GM23338 (cell line): ENCODE measurements around the gene MYO1G. TPM values are rescaled to one million over a fixed set of nuclear protein-coding genes. Genes with fewer than 3 reads are reported as not detected.

Source experiments
- ATAC-seq: fragments of 200-7000 bp; cut with Tn5 transposase; 3 replicates; pipeline ENCODE4 v1.9.1; 2020
- DNase-seq: peaks from one replicate; pipeline ENCODE4 v3.0.0-alpha.2; 2015; ENCODE audit warnings: low spot score
- H2AFZ ChIP-seq: fragments of 200-600 bp; sonication (generic); 2 replicates; pipeline ENCODE4 v1.8.0; 2016; ENCODE audit warnings: antibody characterized with exemption, mild to moderate bottlenecking, moderate library complexity
- H3F3A ChIP-seq: fragments of 200-600 bp; sonication (generic); replicated peaks from 2 replicates; pipeline ENCODE4 v1.8.0; 2017; ENCODE audit warnings: antibody characterized with exemption, mixed run types, low read depth
- H3K27ac ChIP-seq: fragments of 200-600 bp; sonication (generic); 2 replicates; pipeline ENCODE4 v1.6.1; 2016; ENCODE audit warnings: low read depth
- H3K27me3 ChIP-seq: fragments of 200-600 bp; sonication (generic); 2 replicates; pipeline ENCODE4 v1.8.0; 2016; ENCODE audit warnings: mild to moderate bottlenecking, mixed run types, moderate library complexity; ENCODE audit not compliant: insufficient read depth
- H3K36me3 ChIP-seq: fragments of 200-600 bp; sonication (generic); 2 replicates; pipeline ENCODE4 v1.8.0; 2016; ENCODE audit warnings: mild to moderate bottlenecking; ENCODE audit not compliant: insufficient read depth
- H3K4me1 ChIP-seq: fragments of 200-600 bp; sonication (generic); 2 replicates; pipeline ENCODE4 v1.8.0; 2016; ENCODE audit warnings: mild to moderate bottlenecking, moderate library complexity; ENCODE audit not compliant: insufficient read depth
- H3K4me2 ChIP-seq: fragments of 200-600 bp; sonication (generic); 2 replicates; pipeline ENCODE4 v1.7.1; 2017; ENCODE audit warnings: mixed run types
- H3K4me3 ChIP-seq: fragments of 200-600 bp; sonication (generic); 2 replicates; pipeline ENCODE4 v1.6.1; 2016; ENCODE audit warnings: mixed run types
- H3K79me2 ChIP-seq: fragments of 200-600 bp; sonication (generic); replicated peaks from 2 replicates; pipeline ENCODE4 v1.8.0; 2017; ENCODE audit warnings: mild to moderate bottlenecking; ENCODE audit not compliant: insufficient read depth
- H3K9me2 ChIP-seq: fragments of 200-600 bp; sonication (generic); 2 replicates; pipeline ENCODE4 v1.8.0; 2017; ENCODE audit not compliant: insufficient read depth
- H4K20me1 ChIP-seq: fragments of 200-600 bp; sonication (generic); replicated peaks from 2 replicates; pipeline ENCODE4 v1.8.0; 2017; ENCODE audit warnings: mild to moderate bottlenecking; ENCODE audit not compliant: insufficient read depth
- H3K27ac Mint-ChIP-seq: 2 replicates; pipeline ENCODE4 v1.8.0; 2020; ENCODE audit warnings: inconsistent platforms, mild to moderate bottlenecking, moderate library complexity, mixed read lengths
- H3K27me3 Mint-ChIP-seq: 3 replicates; pipeline ENCODE4 v1.8.0; 2022; ENCODE audit warnings: low read depth, mild to moderate bottlenecking, moderate library complexity, mixed read lengths, inconsistent platforms; ENCODE audit not compliant: insufficient read depth, poor library complexity
- H3K36me3 Mint-ChIP-seq: 3 replicates; pipeline ENCODE4 v1.8.0; 2021; ENCODE audit warnings: low read depth, mild to moderate bottlenecking, inconsistent platforms, moderate library complexity, mixed read lengths
- H3K4me1 Mint-ChIP-seq: 3 replicates; pipeline ENCODE4 v1.8.0; 2020; ENCODE audit warnings: mild to moderate bottlenecking, inconsistent platforms, mixed read lengths
- H3K4me3 Mint-ChIP-seq: 3 replicates; pipeline ENCODE4 v1.8.0; 2021; ENCODE audit warnings: moderate library complexity, mild to moderate bottlenecking, inconsistent platforms, mixed read lengths
- H3K9me3 Mint-ChIP-seq: 3 replicates; pipeline ENCODE4 v1.8.0; 2020; ENCODE audit warnings: moderate library complexity, mild to moderate bottlenecking, inconsistent platforms, mixed read lengths
- CREB1 ChIP-seq: fragments of 250-450 bp; sonication (Bioruptor Pico); IDR thresholded peaks from 2 replicates; pipeline ENCODE4 v1.5.0; 2020; ENCODE audit warnings: low read depth, mild to moderate bottlenecking, moderate library complexity
- ETS1 ChIP-seq: IDR thresholded peaks from 2 replicates; pipeline ENCODE4 v1.6.1; 2016; ENCODE audit warnings: antibody characterized with exemption
- EZH2 ChIP-seq: fragments of 200-600 bp; sonication (generic); IDR thresholded peaks from one replicate; pipeline ENCODE4 v1.8.0; 2017; ENCODE audit warnings: antibody characterized with exemption, mild to moderate bottlenecking, low read depth; ENCODE audit not compliant: unreplicated experiment
- EZH2phosphoT487 ChIP-seq: fragments of 200-600 bp; sonication (generic); IDR thresholded peaks from one replicate; pipeline ENCODE4 v1.8.1; 2018; ENCODE audit warnings: antibody characterized with exemption; ENCODE audit not compliant: unreplicated experiment
- JUNB ChIP-seq: IDR thresholded peaks from one replicate; pipeline ENCODE4 v1.6.1; 2016; ENCODE audit warnings: antibody characterized with exemption; ENCODE audit not compliant: unreplicated experiment
- NANOG ChIP-seq: IDR thresholded peaks from 2 replicates; pipeline ENCODE4 v1.6.1; 2016; ENCODE audit warnings: antibody characterized with exemption, borderline replicate concordance
- POLR2AphosphoS5 ChIP-seq: IDR thresholded peaks from 2 replicates; pipeline ENCODE4 v1.6.1; 2016; ENCODE audit warnings: antibody characterized with exemption, low read depth
- REST ChIP-seq: IDR thresholded peaks from one replicate; pipeline ENCODE4 v1.6.1; 2018; ENCODE audit warnings: antibody characterized with exemption; ENCODE audit not compliant: unreplicated experiment
- STAT1 ChIP-seq: IDR thresholded peaks from one replicate; pipeline ENCODE4 v1.6.1; 2016; ENCODE audit warnings: antibody characterized with exemption; ENCODE audit not compliant: unreplicated experiment
- ZNF114 ChIP-seq: fragments of 250-450 bp; sonication (Bioruptor Pico); IDR thresholded peaks from 2 replicates; pipeline ENCODE4 v1.5.0; 2020; ENCODE audit warnings: mild to moderate bottlenecking, moderate library complexity
- ZNF331 ChIP-seq: fragments of 250-450 bp; sonication (Bioruptor Pico); IDR thresholded peaks from 2 replicates; pipeline ENCODE4 v1.5.0; 2020; ENCODE audit warnings: low read depth, mild to moderate bottlenecking, moderate library complexity
- polyA plus RNA-seq: library from polyadenylated mRNA; unstranded; fragments of >200 nt; fragmentation: Nextera tagmentation; extraction: Ambion mirVana; gene quantifications from 2 replicates; pipeline ENCODE4 v1.2.1, GENCODE V29; 2016
- total RNA-seq: library from RNA; depleted of rRNA; stranded (reverse); fragments of >200 nt; shearing (Covaris generic); gene quantifications from 2 replicates; pipeline ENCODE4 v1.2.3, GENCODE V29; 2014
- TF ChIP-seq, protein P1 (sequence below): fragments of 250-450 bp; sonication (Bioruptor Pico); IDR thresholded peaks from 2 replicates; pipeline ENCODE4 v1.5.0; 2020; ENCODE audit warnings: mild to moderate bottlenecking, moderate library complexity
- TF ChIP-seq, protein P2 (sequence below), 2 experiments: fragments of 200-600 bp in 1 of 2; sonication (generic) in 1 of 2; conservative IDR thresholded peaks; 2 replicates each; pipeline versions ENCODE4 v1.5.1 to v1.6.1; 2016 to 2017; ENCODE audit warnings: antibody characterized with exemption in 2 of 2, low read depth in 2 of 2, mild to moderate bottlenecking in 2 of 2, moderate library complexity in 1 of 2

MYO1G gene
- total and polyA plus RNA-seq, 2 experiments from 2014 or later, result 0.10 to 0.11 TPM

DNA sequence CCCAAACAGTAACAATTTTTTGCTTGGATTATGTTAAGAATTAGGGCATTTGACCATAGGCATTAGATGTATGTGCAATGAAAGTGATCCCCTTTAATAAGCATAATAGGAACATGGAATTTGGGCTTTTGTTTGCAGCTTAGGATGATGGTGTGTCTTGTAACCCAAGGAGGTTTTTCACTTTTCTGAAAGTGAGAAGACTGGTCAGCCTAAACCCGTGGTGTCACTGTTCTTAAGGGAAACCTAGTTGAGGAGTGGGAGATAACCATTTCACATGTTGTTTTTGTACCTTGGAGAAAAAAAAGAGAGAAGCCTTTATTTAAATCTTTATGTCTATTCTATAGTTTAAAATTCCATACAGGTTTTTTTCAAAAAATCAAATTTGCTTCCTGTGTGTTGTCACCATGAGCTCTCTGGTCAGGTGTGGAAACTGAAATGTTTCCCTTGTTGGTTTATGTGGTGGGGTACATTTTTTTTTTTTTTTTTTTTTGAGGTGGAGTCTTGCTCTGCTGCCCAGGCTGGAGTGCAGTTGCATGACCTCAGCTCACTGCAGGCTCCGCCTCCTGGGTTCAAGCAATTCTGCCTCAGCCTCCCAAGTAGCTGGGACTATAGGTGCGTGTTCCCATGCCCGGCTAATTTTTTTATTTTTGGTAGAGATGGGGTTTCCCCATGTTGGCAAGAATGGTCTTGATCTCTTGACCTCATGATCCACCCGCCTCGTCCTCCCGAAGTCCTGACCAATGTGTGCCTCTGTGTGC, 28.9 kb upstream of the MYO1G start:
- no peaks in the 10 kb centered on the region for H3K9me2 ChIP-seq
- no peak overlapping the region for H2AFZ ChIP-seq
- peaks cover 5% of the 10 kb centered on the region for H3K36me3 Mint-ChIP-seq
- H3K27me3 Mint-ChIP-seq, result peaks cover 6% of the 10 kb centered on the region
- no peak for ATAC-seq
- H3F3A ChIP-seq, result no peaks in the 10 kb centered on the region
- no peak overlapping the region for H3K4me3 Mint-ChIP-seq
- peaks cover 63% of the 10 kb centered on the region for H3K79me2 ChIP-seq
- no peak overlapping the region for H3K4me2 ChIP-seq
- peaks cover 6% of the 10 kb centered on the region for H4K20me1 ChIP-seq
- H3K9me3 Mint-ChIP-seq, result no peaks in the 10 kb centered on the region
- H3K4me3 ChIP-seq, result no peak overlapping the region
- DNase-seq, result no peak
- no peaks in the 10 kb centered on the region for H3K4me1 Mint-ChIP-seq
- TF ChIP-seq ETS1, result no peak
- TF ChIP-seq, protein P1, sequence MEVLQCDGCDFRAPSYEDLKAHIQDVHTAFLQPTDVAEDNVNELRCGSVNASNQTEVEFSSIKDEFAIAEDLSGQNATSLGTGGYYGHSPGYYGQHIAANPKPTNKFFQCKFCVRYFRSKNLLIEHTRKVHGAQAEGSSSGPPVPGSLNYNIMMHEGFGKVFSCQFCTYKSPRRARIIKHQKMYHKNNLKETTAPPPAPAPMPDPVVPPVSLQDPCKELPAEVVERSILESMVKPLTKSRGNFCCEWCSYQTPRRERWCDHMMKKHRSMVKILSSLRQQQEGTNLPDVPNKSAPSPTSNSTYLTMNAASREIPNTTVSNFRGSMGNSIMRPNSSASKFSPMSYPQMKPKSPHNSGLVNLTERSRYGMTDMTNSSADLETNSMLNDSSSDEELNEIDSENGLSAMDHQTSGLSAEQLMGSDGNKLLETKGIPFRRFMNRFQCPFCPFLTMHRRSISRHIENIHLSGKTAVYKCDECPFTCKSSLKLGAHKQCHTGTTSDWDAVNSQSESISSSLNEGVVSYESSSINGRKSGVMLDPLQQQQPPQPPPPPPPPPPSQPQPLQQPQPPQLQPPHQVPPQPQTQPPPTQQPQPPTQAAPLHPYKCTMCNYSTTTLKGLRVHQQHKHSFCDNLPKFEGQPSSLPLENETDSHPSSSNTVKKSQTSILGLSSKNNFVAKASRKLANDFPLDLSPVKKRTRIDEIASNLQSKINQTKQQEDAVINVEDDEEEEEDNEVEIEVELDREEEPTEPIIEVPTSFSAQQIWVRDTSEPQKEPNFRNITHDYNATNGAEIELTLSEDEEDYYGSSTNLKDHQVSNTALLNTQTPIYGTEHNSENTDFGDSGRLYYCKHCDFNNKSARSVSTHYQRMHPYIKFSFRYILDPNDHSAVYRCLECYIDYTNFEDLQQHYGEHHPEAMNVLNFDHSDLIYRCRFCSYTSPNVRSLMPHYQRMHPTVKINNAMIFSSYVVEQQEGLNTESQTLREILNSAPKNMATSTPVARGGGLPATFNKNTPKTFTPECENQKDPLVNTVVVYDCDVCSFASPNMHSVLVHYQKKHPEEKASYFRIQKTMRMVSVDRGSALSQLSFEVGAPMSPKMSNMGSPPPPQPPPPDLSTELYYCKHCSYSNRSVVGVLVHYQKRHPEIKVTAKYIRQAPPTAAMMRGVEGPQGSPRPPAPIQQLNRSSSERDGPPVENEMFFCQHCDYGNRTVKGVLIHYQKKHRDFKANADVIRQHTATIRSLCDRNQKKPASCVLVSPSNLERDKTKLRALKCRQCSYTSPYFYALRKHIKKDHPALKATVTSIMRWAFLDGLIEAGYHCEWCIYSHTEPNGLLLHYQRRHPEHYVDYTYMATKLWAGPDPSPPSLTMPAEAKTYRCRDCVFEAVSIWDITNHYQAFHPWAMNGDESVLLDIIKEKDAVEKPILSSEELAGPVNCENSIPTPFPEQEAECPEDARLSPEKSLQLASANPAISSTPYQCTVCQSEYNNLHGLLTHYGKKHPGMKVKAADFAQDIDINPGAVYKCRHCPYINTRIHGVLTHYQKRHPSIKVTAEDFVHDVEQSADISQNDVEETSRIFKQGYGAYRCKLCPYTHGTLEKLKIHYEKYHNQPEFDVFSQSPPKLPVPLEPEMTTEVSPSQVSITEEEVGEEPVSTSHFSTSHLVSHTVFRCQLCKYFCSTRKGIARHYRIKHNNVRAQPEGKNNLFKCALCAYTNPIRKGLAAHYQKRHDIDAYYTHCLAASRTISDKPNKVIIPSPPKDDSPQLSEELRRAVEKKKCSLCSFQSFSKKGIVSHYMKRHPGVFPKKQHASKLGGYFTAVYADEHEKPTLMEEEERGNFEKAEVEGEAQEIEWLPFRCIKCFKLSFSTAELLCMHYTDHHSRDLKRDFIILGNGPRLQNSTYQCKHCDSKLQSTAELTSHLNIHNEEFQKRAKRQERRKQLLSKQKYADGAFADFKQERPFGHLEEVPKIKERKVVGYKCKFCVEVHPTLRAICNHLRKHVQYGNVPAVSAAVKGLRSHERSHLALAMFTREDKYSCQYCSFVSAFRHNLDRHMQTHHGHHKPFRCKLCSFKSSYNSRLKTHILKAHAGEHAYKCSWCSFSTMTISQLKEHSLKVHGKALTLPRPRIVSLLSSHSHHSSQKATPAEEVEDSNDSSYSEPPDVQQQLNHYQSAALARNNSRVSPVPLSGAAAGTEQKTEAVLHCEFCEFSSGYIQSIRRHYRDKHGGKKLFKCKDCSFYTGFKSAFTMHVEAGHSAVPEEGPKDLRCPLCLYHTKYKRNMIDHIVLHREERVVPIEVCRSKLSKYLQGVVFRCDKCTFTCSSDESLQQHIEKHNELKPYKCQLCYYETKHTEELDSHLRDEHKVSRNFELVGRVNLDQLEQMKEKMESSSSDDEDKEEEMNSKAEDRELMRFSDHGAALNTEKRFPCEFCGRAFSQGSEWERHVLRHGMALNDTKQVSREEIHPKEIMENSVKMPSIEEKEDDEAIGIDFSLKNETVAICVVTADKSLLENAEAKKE (CRISPR knock-in tag), result no peak
- TF ChIP-seq ZNF331, result no peak
- TF ChIP-seq CREB1 (CRISPR knock-in tag), result no peak
- TF ChIP-seq JUNB, result no peak
- no peak for TF ChIP-seq EZH2
- no peak for TF ChIP-seq NANOG
- no peak for TF ChIP-seq ZNF114 (CRISPR knock-in tag)
- no peak for TF ChIP-seq POLR2AphosphoS5
- no peak for TF ChIP-seq STAT1
- TF ChIP-seq, protein P2, sequence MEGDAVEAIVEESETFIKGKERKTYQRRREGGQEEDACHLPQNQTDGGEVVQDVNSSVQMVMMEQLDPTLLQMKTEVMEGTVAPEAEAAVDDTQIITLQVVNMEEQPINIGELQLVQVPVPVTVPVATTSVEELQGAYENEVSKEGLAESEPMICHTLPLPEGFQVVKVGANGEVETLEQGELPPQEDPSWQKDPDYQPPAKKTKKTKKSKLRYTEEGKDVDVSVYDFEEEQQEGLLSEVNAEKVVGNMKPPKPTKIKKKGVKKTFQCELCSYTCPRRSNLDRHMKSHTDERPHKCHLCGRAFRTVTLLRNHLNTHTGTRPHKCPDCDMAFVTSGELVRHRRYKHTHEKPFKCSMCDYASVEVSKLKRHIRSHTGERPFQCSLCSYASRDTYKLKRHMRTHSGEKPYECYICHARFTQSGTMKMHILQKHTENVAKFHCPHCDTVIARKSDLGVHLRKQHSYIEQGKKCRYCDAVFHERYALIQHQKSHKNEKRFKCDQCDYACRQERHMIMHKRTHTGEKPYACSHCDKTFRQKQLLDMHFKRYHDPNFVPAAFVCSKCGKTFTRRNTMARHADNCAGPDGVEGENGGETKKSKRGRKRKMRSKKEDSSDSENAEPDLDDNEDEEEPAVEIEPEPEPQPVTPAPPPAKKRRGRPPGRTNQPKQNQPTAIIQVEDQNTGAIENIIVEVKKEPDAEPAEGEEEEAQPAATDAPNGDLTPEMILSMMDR (conservative IDR thresholded peaks at IDR 0.05; ENCODE audit: low read depth in 2 of 2), result no peak
- TF ChIP-seq EZH2phosphoT487, result no peak
- TF ChIP-seq REST, result no peak
- H3K27ac ChIP-seq, result no peak overlapping the region
- H3K27ac Mint-ChIP-seq, result no peak overlapping the region
- no peaks in the 10 kb centered on the region for H3K4me1 ChIP-seq
- no peaks in the 10 kb centered on the region for H3K36me3 ChIP-seq
- H3K27me3 ChIP-seq, result no peaks in the 10 kb centered on the region
